Mucosa of stomach (tissue), 1 donor: Measurements from ENCODE around the gene ARF3.

Experiments used
- H3K27me3 ChIP-seq: one replicate; pipeline ENCODE4 v1.7.0; 2013; ENCODE audit warnings: mild to moderate bottlenecking, low read length; ENCODE audit not compliant: control insufficient read depth, insufficient read depth
- H3K36me3 ChIP-seq: one replicate; pipeline ENCODE4 v1.7.0; 2013; ENCODE audit warnings: low read length; ENCODE audit not compliant: control insufficient read depth, insufficient read depth
- H3K4me1 ChIP-seq: one replicate; pipeline ENCODE4 v1.7.0; 2013; ENCODE audit warnings: mild to moderate bottlenecking, low read length; ENCODE audit not compliant: control insufficient read depth, insufficient read depth
- H3K4me3 ChIP-seq: one replicate; pipeline ENCODE4 v1.7.0; 2013; ENCODE audit warnings: low read length
- H3K9ac ChIP-seq: one replicate; pipeline ENCODE4 v1.7.0; 2013; ENCODE audit warnings: mild to moderate bottlenecking, low read length, moderate library complexity
- H3K9me3 ChIP-seq: one replicate; pipeline ENCODE4 v1.7.0; 2013; ENCODE audit warnings: mild to moderate bottlenecking, low read length, moderate library complexity; ENCODE audit not compliant: control insufficient read depth
- donor health status: Pancreatic carcinoma.

Gene ARF3

GRCh38 chr12:48979602-48980388 is 22.5 kb upstream of the ARF3 start:
- Histone ChIP-seq H3K27me3 (peaks cover 87% of the 10 kb centered on the region), H3K9ac (peak overlapping the region; percentile 41)

GRCh38 chr12:48978741-48979601 is 21.7 kb upstream of the ARF3 start:
- peaks cover 46% of the 10 kb centered on the region for H3K4me1 ChIP-seq
- no peaks in the 10 kb centered on the region for H3K36me3 ChIP-seq
- H3K4me3 ChIP-seq, result peak overlapping the region; percentile 36
- H3K9me3 ChIP-seq, result no peaks in the 10 kb centered on the region
- H3K9ac ChIP-seq, result peak overlapping the region; percentile 41
- H3K27me3 ChIP-seq, result peaks cover 87% of the 10 kb centered on the region

More at GRCh38 chr12:48979602-48980388, 22.5 kb upstream of the ARF3 start:
- H3K4me1 ChIP-seq, result peaks cover 46% of the 10 kb centered on the region
- H3K9me3 ChIP-seq, result no peaks in the 10 kb centered on the region
- no peak overlapping the region for H3K4me3 ChIP-seq
- H3K36me3 ChIP-seq, result no peaks in the 10 kb centered on the region

GRCh38 chr12:48978291-48978740 is 21.0 kb upstream of the ARF3 start, which contains the start of gene WNT1:
TSS of gene WNT1 (plus strand) at chr12:48978322. CDS start at chr12:48978651, 329 bp downstream.
- H3K9ac ChIP-seq, result peak within 1 kb of the TSS; percentile 41
- peaks cover 87% of the 10 kb centered on the region for H3K27me3 ChIP-seq
- no peaks in the 10 kb centered on the region for H3K9me3 ChIP-seq
- no peaks in the 10 kb centered on the region for H3K36me3 ChIP-seq
- H3K4me3 ChIP-seq, result peak within 1 kb of the TSS; percentile 36
- peaks cover 46% of the 10 kb centered on the region for H3K4me1 ChIP-seq

- Histone ChIP-seq H3K4me1 (peaks cover 46% of the 10 kb centered on the region), H3K4me3 (no peak overlapping the region), H3K36me3 (no peaks in the 10 kb centered on the region), H3K9ac (no peak overlapping the region), H3K9me3 (no peaks in the 10 kb centered on the region), H3K27me3 (peaks cover 89% of the 10 kb centered on the region)
Measured at GRCh38 chr12:48977290-48978281, 20.3 kb upstream of the ARF3 start.

GRCh38 chr12:48973941-48974673 is 16.8 kb upstream of the ARF3 start:
- H3K36me3 ChIP-seq, result no peaks in the 10 kb centered on the region
- no peaks in the 10 kb centered on the region for H3K9me3 ChIP-seq
- H3K9ac ChIP-seq, result no peak overlapping the region
- peaks cover 47% of the 10 kb centered on the region for H3K4me1 ChIP-seq
- no peak overlapping the region for H3K4me3 ChIP-seq
- H3K27me3 ChIP-seq, result peaks cover 89% of the 10 kb centered on the region

- H3K9me3 ChIP-seq, result no peaks in the 10 kb centered on the region
- H3K4me3 ChIP-seq, result no peak overlapping the region
- peaks cover 42% of the 10 kb centered on the region for H3K4me1 ChIP-seq
- no peak overlapping the region for H3K9ac ChIP-seq
- peaks cover 86% of the 10 kb centered on the region for H3K27me3 ChIP-seq
- H3K36me3 ChIP-seq, result no peaks in the 10 kb centered on the region
Measured at GRCh38 chr12:48973531-48973930, 16.2 kb upstream of the ARF3 start.

- H3K9me3 ChIP-seq, result no peaks in the 10 kb centered on the region
- no peaks in the 10 kb centered on the region for H3K36me3 ChIP-seq
- no peak overlapping the region for H3K9ac ChIP-seq
- peaks cover 37% of the 10 kb centered on the region for H3K4me1 ChIP-seq
- no peak overlapping the region for H3K4me3 ChIP-seq
- peaks cover 84% of the 10 kb centered on the region for H3K27me3 ChIP-seq
Measured at GRCh38 chr12:48972952-48973483, 15.7 kb upstream of the ARF3 start.

GRCh38 chr12:48972213-48972951 is 15.1 kb upstream of the ARF3 start:
- no peaks in the 10 kb centered on the region for H3K9me3 ChIP-seq
- peaks cover 79% of the 10 kb centered on the region for H3K27me3 ChIP-seq
- H3K4me3 ChIP-seq, result no peak overlapping the region
- no peak overlapping the region for H3K9ac ChIP-seq
- H3K4me1 ChIP-seq, result peaks cover 30% of the 10 kb centered on the region
- no peaks in the 10 kb centered on the region for H3K36me3 ChIP-seq

- no peak overlapping the region for H3K4me3 ChIP-seq
- H3K27me3 ChIP-seq, result peaks cover 71% of the 10 kb centered on the region
- H3K36me3 ChIP-seq, result no peaks in the 10 kb centered on the region
- no peak overlapping the region for H3K9ac ChIP-seq
- peaks cover 28% of the 10 kb centered on the region for H3K4me1 ChIP-seq
- H3K9me3 ChIP-seq, result no peaks in the 10 kb centered on the region
Measured at GRCh38 chr12:48970702-48971334, 13.5 kb upstream of the ARF3 start.
